ENCODE data around the gene SEMA3G. TPM values are rescaled to one million over a fixed set of nuclear protein-coding genes. Genes with fewer than 3 reads are reported as not detected.
A peak's percentile ranks its signal among the peaks of the same experiment; 100 is the strongest.

SEMA3G gene
- total and polyA plus RNA-seq, 2 donors from 2014 or later: 25.7 to 28.2 TPM

GRCh38 chr3:52431459-52432223 lies 13.3 kb downstream of the SEMA3G start:
- Histone ChIP-seq H3K9ac (ENCODE audit: low read length in 3 of 3) (no peak overlapping the region), H3K9me3 (ENCODE audit: control insufficient read depth in 2 of 3, insufficient read depth in 1 of 3, low read length in 3 of 3) (no peaks in the 10 kb centered on the region), H3K27ac (ENCODE audit: low read depth in 2 of 2, low read length in 2 of 2) (peak overlapping the region in 1 of 2 donors; percentile 33), H3K27me3 (ENCODE audit: control insufficient read depth, insufficient read depth, low read length) (no peaks in the 10 kb centered on the region), H3K36me3 (ENCODE audit: control insufficient read depth in 2 of 3, insufficient read depth in 3 of 3, low read length in 3 of 3) (no peaks in the 10 kb centered on the region), H3K4me3 (ENCODE audit: low read length in 3 of 3) (no peak overlapping the region), H3K4me1 (ENCODE audit: control insufficient read depth in 2 of 3, insufficient read depth in 2 of 3, low read depth in 1 of 3, low read length in 3 of 3) (peaks cover 0 to 15% (median 12%) of the 10 kb centered on the region in 3 donors)
- TF ChIP-seq CTCF (IDR thresholded peaks at IDR 0.05; ENCODE audit: borderline replicate concordance, extremely low read depth, insufficient read depth): no peak
- intact Hi-C loops (cut with DNase I): no loop called here
- DNase-seq: peak in 1 of 5 donors; percentile 69
- no peak for FAIRE-seq

DNA sequence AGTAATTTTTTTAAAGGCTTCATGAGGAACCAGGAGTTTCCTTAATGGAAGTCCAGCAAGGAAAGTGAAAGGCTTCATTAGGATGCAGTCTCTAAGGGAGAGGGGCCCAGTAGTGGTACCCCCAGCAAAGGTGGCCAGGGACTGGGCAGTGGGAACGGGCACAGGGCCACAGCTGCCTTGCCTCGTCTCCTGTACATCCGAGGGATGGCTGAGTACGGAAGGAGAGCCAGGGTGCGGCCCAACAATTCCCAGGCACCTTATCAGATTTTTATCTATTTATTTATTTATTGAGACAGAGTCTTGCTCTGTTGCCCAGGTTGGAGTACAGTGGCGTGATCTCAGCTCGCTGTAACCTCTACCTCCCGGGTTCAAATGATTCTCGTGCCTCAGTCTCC lies 14.5 kb downstream of the SEMA3G start:
- no peaks in the 10 kb centered on the region for H3K36me3 ChIP-seq (ENCODE audit: control insufficient read depth in 2 of 3, insufficient read depth in 3 of 3, low read length in 3 of 3)
- no peak overlapping the region for H3K4me3 ChIP-seq (ENCODE audit: low read length in 3 of 3)
- FAIRE-seq (no peak), DNase-seq (peak in 1 of 5 donors; percentile 51)
- TF ChIP-seq CTCF (IDR thresholded peaks at IDR 0.05; ENCODE audit: borderline replicate concordance, extremely low read depth, insufficient read depth): no peak
- H3K9ac ChIP-seq (ENCODE audit: low read length in 3 of 3): no peak overlapping the region
- H3K27ac ChIP-seq (ENCODE audit: low read depth in 2 of 2, low read length in 2 of 2): peak overlapping the region in 1 of 2 donors; percentile 74
- no peaks in the 10 kb centered on the region for H3K9me3 ChIP-seq (ENCODE audit: control insufficient read depth in 2 of 3, insufficient read depth in 1 of 3, low read length in 3 of 3)
- no peaks in the 10 kb centered on the region for H3K27me3 ChIP-seq (ENCODE audit: control insufficient read depth, insufficient read depth, low read length)
- intact Hi-C loops (cut with DNase I): no loop called here
- peaks cover 0 to 15% (median 12%) of the 10 kb centered on the region in 3 donors for H3K4me1 ChIP-seq (ENCODE audit: control insufficient read depth in 2 of 3, insufficient read depth in 2 of 3, low read depth in 1 of 3, low read length in 3 of 3)

- no peaks in the 10 kb centered on the region for H3K27me3 ChIP-seq (ENCODE audit: control insufficient read depth, insufficient read depth, low read length)
- no peaks in the 10 kb centered on the region for H3K36me3 ChIP-seq (ENCODE audit: control insufficient read depth in 2 of 3, insufficient read depth in 3 of 3, low read length in 3 of 3)
- H3K4me1 ChIP-seq (ENCODE audit: control insufficient read depth in 2 of 3, insufficient read depth in 2 of 3, low read depth in 1 of 3, low read length in 3 of 3): peaks cover 0 to 15% (median 12%) of the 10 kb centered on the region in 3 donors
- no peak overlapping the region for H3K4me3 ChIP-seq (ENCODE audit: low read length in 3 of 3)
- DNase-seq (peak in 2 of 5 donors; percentile 43), FAIRE-seq (no peak)
- no peaks in the 10 kb centered on the region for H3K9me3 ChIP-seq (ENCODE audit: control insufficient read depth in 2 of 3, insufficient read depth in 1 of 3, low read length in 3 of 3)
- no peak overlapping the region for H3K9ac ChIP-seq (ENCODE audit: low read length in 3 of 3)
- intact Hi-C loops (cut with DNase I): no loop called here
- peak overlapping the region in 1 of 2 donors; percentile 74 for H3K27ac ChIP-seq (ENCODE audit: low read depth in 2 of 2, low read length in 2 of 2)
- TF ChIP-seq CTCF (IDR thresholded peaks at IDR 0.05; ENCODE audit: borderline replicate concordance, extremely low read depth, insufficient read depth): no peak
Measured at GRCh38 chr3:52429779-52430415, 15.0 kb downstream of the SEMA3G start.

All from kidney (tissue), 14 donors.